ENCODE measurements around the gene RAPGEF2. TPM values are rescaled to one million over a fixed set of nuclear protein-coding genes. Genes with fewer than 3 reads are reported as not detected.

The RAPGEF2 gene
- total RNA-seq, 2 experiments from 2014 or later, result 15.8 to 20.4 TPM

DNA sequence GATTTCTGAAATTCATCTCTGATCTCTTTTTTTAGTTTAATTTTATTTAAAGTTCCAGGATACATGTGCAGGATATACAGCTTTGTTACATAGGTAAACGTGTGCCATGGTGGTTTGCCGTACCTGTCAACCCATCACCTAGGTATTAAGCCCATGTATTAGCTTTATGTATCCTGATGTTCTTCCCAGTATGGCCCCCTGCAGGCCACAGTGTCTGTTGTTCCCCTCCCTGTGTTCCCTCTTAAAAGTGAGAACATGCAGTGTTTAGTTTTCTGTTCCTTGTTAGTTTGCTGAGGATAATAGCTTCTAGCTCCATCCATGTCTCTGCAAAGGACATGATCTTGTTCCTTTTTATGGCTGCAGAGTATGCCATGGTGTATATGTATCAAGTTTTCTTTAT, 153.2 kb downstream of the RAPGEF2 start:
- Mint-ChIP-seq H3K4me1 (no peaks in the 10 kb centered on the region), H3K36me3 (ENCODE audit: low read depth) (peaks cover 11% of the 10 kb centered on the region), H3K27me3 (no peaks in the 10 kb centered on the region), H3K4me3 (no peak overlapping the region), H3K9me3 (peaks cover 7% of the 10 kb centered on the region), H3K27ac (no peak overlapping the region)
- no peak for DNase-seq
- POLR2A ChIA-PET, result no interaction called here
- CTCF ChIA-PET, result no interaction called here

DNA sequence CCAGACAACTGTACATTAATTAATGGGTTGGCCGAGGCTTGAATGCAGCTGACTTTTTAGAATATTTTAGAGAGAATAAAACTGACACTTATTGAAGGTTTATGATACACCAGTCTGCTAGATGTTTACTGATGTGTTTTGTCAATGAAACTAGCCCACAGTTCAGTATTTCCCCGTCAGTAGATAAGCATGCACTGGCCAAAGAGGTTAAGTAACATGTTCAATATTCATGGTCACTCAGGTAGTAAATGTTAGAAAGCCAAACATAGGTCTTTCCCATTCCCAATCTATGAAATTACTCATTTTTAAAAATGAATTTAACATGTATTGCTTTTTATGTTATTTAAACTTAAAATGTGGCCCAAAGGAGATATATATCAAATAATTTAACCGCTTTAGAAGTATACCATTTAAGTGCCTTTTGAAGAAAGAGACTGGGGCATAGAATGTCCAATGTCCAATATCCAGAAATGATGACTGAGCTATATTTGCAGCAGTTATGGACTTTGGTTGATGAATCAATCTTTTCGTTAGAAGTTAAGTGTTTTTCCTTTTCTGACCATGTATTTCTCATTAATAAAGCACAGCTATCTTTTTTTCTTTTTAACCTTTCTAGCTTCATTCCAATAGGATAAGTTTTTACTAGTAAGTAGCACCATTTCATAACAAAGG, 156.1 kb downstream of the RAPGEF2 start:
- Mint-ChIP-seq H3K36me3 (ENCODE audit: low read depth) (peaks cover 4% of the 10 kb centered on the region), H3K4me1 (no peaks in the 10 kb centered on the region), H3K4me3 (no peak overlapping the region), H3K27ac (no peak overlapping the region), H3K27me3 (no peaks in the 10 kb centered on the region), H3K9me3 (no peaks in the 10 kb centered on the region)
- no peak for DNase-seq
- ChIA-PET CTCF (no interaction called here), POLR2A (no interaction called here)

GRCh38 chr4:159264057-159264456, 161.2 kb downstream of the RAPGEF2 start:
- no peaks in the 10 kb centered on the region for H3K4me1 Mint-ChIP-seq
- H3K4me3 Mint-ChIP-seq, result no peak overlapping the region
- ChIA-PET CTCF (no interaction called here), POLR2A (no interaction called here)
- H3K36me3 Mint-ChIP-seq (ENCODE audit: low read depth), result no peaks in the 10 kb centered on the region
- H3K27me3 Mint-ChIP-seq, result no peaks in the 10 kb centered on the region
- no peaks in the 10 kb centered on the region for H3K9me3 Mint-ChIP-seq
- DNase-seq, result no peak
- no peak overlapping the region for H3K27ac Mint-ChIP-seq

DNA sequence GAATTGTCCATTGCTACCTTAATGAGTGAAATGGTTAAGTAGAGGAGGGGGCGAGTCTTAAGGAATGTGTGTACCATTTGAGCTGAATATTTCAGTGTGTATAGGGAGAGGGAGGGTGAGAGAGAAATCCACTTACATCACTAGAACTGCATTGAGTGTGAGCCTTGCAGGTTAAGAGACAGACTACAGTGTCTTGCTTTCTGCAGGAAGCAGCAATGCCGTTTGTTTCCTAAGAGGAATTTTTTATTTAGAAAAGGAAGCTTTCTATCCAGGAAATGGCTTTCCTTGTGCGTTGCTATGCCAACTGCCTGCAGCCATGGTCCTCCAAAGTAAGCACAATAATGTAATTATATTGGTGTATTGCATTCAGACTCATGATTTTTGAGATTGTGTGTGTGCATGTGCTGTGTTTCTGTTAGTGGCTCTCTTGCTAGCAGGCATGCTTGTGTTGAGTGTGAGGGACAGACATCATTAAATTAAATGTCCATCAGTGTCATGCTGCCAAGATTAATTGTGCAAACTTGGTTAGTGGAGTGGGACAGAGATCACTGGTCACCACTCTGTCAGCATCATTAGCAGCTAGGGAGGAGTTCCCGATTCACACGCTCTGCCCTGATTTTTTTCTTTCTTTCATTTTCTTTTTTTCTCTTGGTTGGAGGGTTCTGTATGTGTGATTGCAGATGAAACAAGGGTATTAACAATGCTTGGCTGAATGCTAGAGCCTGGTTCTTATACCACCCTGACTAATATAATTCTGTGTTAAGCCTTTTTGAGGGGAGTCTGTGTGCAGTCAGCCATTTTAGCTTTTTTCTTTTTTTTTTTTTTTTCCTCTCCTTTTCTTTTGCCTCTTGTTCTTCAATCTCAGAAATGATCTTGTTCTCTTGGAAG, 164.3 kb downstream of the RAPGEF2 start:
- H3K27me3 Mint-ChIP-seq, result no peaks in the 10 kb centered on the region
- H3K4me1 Mint-ChIP-seq, result no peaks in the 10 kb centered on the region
- no peak overlapping the region for H3K4me3 Mint-ChIP-seq
- H3K36me3 Mint-ChIP-seq (ENCODE audit: low read depth), result no peaks in the 10 kb centered on the region
- H3K27ac Mint-ChIP-seq, result no peak overlapping the region
- ChIA-PET CTCF (interaction anchor here (0.7 kb wide), 1 partner anchor 580 kb away, joined by 4 read pairs; no protein-coding TSS in a partner anchor), POLR2A (no interaction called here)
- no peaks in the 10 kb centered on the region for H3K9me3 Mint-ChIP-seq
- DNase-seq, result no peak

- Mint-ChIP-seq H3K27me3 (no peaks in the 10 kb centered on the region), H3K27ac (no peak overlapping the region), H3K4me1 (no peaks in the 10 kb centered on the region), H3K36me3 (ENCODE audit: low read depth) (no peaks in the 10 kb centered on the region), H3K9me3 (no peaks in the 10 kb centered on the region), H3K4me3 (no peak overlapping the region)
- ChIA-PET CTCF (interaction anchor here (0.7 kb wide), 1 partner anchor 581 kb away, joined by 4 read pairs; no protein-coding TSS in a partner anchor), POLR2A (no interaction called here)
- no peak for DNase-seq
These were observed 165.0 kb downstream of the RAPGEF2 start for GRCh38 chr4:159267869-159268285.

DNA sequence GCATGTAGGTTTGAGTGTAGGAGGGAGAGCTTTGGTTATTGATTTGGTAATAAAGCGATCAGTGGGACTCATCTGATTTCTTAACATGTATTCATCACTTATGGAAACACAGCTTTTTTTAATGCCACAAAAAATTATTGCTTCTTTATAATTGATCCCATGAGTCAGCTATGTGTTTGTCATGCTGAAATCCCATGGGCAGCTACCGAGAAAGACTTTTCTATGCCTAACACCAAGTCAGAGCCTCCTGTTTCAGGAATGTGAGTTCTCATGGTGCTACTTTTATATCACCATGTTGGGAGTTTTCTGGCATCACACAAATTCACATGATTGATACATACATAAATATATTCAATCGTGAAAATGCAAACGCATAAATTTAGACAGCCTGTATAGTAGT, 165.7 kb downstream of the RAPGEF2 start:
- Mint-ChIP-seq H3K9me3 (no peaks in the 10 kb centered on the region), H3K4me3 (no peak overlapping the region), H3K27me3 (no peaks in the 10 kb centered on the region), H3K27ac (no peak overlapping the region), H3K36me3 (ENCODE audit: low read depth) (no peaks in the 10 kb centered on the region), H3K4me1 (no peaks in the 10 kb centered on the region)
- CTCF ChIA-PET, result interaction anchor here (0.6 kb wide), 1 partner anchor 727 kb away, joined by 3 read pairs; no protein-coding TSS in a partner anchor
- DNase-seq, result no peak
- POLR2A ChIA-PET, result no interaction called here

DNA sequence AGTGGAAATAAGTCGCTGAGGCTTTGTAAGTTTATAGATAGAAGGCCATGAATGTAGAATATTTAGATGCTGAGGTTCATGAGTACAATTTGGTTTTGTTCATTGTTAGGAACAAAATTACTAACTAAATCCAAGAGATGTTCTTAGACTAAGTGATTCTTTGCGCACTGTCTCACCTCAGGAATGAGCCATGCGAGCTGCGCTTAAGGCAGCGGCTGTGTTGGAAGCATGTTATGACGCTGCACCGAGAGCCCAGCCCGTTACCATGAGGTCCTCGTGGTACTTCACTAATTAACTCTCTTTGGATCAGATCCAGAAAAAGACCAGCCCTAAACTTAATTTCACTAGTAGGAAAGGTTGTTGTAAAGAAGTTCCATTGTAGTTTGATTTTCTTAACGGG, 166.2 kb downstream of the RAPGEF2 start:
- ChIA-PET CTCF (no interaction called here), POLR2A (no interaction called here)
- H3K4me1 Mint-ChIP-seq, result no peaks in the 10 kb centered on the region
- no peak overlapping the region for H3K27ac Mint-ChIP-seq
- H3K36me3 Mint-ChIP-seq (ENCODE audit: low read depth), result no peaks in the 10 kb centered on the region
- H3K9me3 Mint-ChIP-seq, result no peaks in the 10 kb centered on the region
- no peak for DNase-seq
- no peak overlapping the region for H3K4me3 Mint-ChIP-seq
- no peaks in the 10 kb centered on the region for H3K27me3 Mint-ChIP-seq

GRCh38 chr4:159269956-159270355, 167.1 kb downstream of the RAPGEF2 start:
- DNase-seq, result no peak
- Mint-ChIP-seq H3K4me1 (no peaks in the 10 kb centered on the region), H3K9me3 (no peaks in the 10 kb centered on the region), H3K4me3 (no peak overlapping the region), H3K36me3 (ENCODE audit: low read depth) (no peaks in the 10 kb centered on the region), H3K27me3 (no peaks in the 10 kb centered on the region), H3K27ac (no peak overlapping the region)
- ChIA-PET POLR2A (no interaction called here), CTCF (no interaction called here)

GRCh38 chr4:159271856-159272255, 169.0 kb downstream of the RAPGEF2 start:
- CTCF ChIA-PET, result no interaction called here
- Mint-ChIP-seq H3K27me3 (no peaks in the 10 kb centered on the region), H3K27ac (no peak overlapping the region), H3K36me3 (ENCODE audit: low read depth) (no peaks in the 10 kb centered on the region), H3K4me3 (no peak overlapping the region), H3K9me3 (no peaks in the 10 kb centered on the region), H3K4me1 (no peaks in the 10 kb centered on the region)
- DNase-seq, result no peak
- POLR2A ChIA-PET, result no interaction called here

GRCh38 chr4:159272273-159273140, 169.6 kb downstream of the RAPGEF2 start:
- no peak for DNase-seq
- Mint-ChIP-seq H3K27ac (no peak overlapping the region), H3K4me3 (no peak overlapping the region), H3K4me1 (no peaks in the 10 kb centered on the region), H3K9me3 (no peaks in the 10 kb centered on the region), H3K36me3 (ENCODE audit: low read depth) (no peaks in the 10 kb centered on the region), H3K27me3 (no peaks in the 10 kb centered on the region)
- POLR2A ChIA-PET, result no interaction called here
- CTCF ChIA-PET, result no interaction called here

DNA sequence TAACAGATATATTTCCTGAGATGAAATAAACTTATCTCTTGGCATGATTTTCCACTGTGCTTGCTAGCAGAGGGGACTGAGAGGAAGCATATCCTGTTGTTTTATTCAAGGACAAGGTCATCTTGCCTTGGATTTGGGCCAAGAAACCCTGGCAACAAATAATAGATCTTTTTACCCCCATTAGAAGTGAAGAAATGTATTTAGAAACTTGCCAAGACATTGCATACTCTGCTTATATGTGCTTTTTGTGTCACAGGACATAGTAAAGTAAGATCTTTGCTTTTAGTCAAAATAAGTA, 170.2 kb downstream of the RAPGEF2 start:
- no peaks in the 10 kb centered on the region for H3K27me3 Mint-ChIP-seq
- ChIA-PET CTCF (no interaction called here), POLR2A (no interaction called here)
- H3K36me3 Mint-ChIP-seq (ENCODE audit: low read depth), result peaks cover 2% of the 10 kb centered on the region
- no peak for DNase-seq
- no peak overlapping the region for H3K4me3 Mint-ChIP-seq
- H3K4me1 Mint-ChIP-seq, result no peaks in the 10 kb centered on the region
- no peak overlapping the region for H3K27ac Mint-ChIP-seq
- no peaks in the 10 kb centered on the region for H3K9me3 Mint-ChIP-seq

GRCh38 chr4:159273841-159274240, 171.0 kb downstream of the RAPGEF2 start:
- DNase-seq, result no peak
- Mint-ChIP-seq H3K4me3 (no peak overlapping the region), H3K4me1 (no peaks in the 10 kb centered on the region), H3K9me3 (no peaks in the 10 kb centered on the region), H3K36me3 (ENCODE audit: low read depth) (peaks cover 2% of the 10 kb centered on the region), H3K27me3 (no peaks in the 10 kb centered on the region), H3K27ac (no peak overlapping the region)
- ChIA-PET POLR2A (no interaction called here), CTCF (no interaction called here)

GRCh38 chr4:159278399-159278798, 175.5 kb downstream of the RAPGEF2 start:
- Mint-ChIP-seq H3K4me1 (no peaks in the 10 kb centered on the region), H3K4me3 (no peak overlapping the region), H3K27me3 (no peaks in the 10 kb centered on the region), H3K27ac (no peak overlapping the region), H3K36me3 (ENCODE audit: low read depth) (peaks cover 2% of the 10 kb centered on the region), H3K9me3 (no peaks in the 10 kb centered on the region)
- ChIA-PET CTCF (no interaction called here), POLR2A (no interaction called here)
- no peak for DNase-seq
